Adrenal gland (tissue), 12 donors: ENCODE measurements around the gene NENF. TPM values are rescaled to one million over a fixed set of nuclear protein-coding genes. Genes with fewer than 3 reads are reported as not detected.
"Not testable (repeated sequence)": the region's sequence is repeated elsewhere in the genome, so short reads cannot be mapped to it uniquely, and the experiment has no call there.

ENCODE experiments used
- DNase-seq, 7 donors: peaks; one replicate each; pipeline ENCODE4 v3.0.0-alpha.2; 2019 to 2020
- H3K27ac ChIP-seq, 5 donors: fragments of 200-600 bp; sonication (generic) in 4 of 5; 1 replicate in 3 of 5; 2 replicates in 2 of 5; pipeline versions ENCODE4 v1.5.1 to v1.8.0; 2016 to 2020; ENCODE audit warnings: mild to moderate bottlenecking in 1 of 5
- H3K27me3 ChIP-seq: fragments of 200-600 bp; 2 replicates; pipeline ENCODE4 v1.8.0; 2021
- H3K36me3 ChIP-seq, 2 donors: fragments of 200-600 bp; replicated peaks in 1 of 2; 1 replicate in 1 of 2; 2 replicates in 1 of 2; pipeline versions ENCODE4 v1.5.1 to v1.8.0; 2018 to 2022
- H3K4me1 ChIP-seq, 2 donors: fragments of 200-600 bp; replicated peaks in 1 of 2; 1 replicate in 1 of 2; 2 replicates in 1 of 2; pipeline versions ENCODE4 v1.5.1 to v1.8.0; 2018 to 2021
- H3K4me3 ChIP-seq, 4 donors: fragments of 200-600 bp; sonication (generic) in 3 of 4; one replicate each; pipeline ENCODE4 v1.5.1; 2016 to 2018
- H3K9me3 ChIP-seq, 3 donors: fragments of 200-600 bp; sonication (generic) in 1 of 3; replicated peaks in 1 of 3; 1 replicate in 2 of 3; 2 replicates in 1 of 3; pipeline versions ENCODE4 v1.5.1 to v1.8.0; 2016 to 2021
- POLR2A ChIP-seq, 2 donors: fragments of 450-650 bp; IDR thresholded peaks; one replicate each; pipeline ENCODE4 v1.6.1; 2017; ENCODE audit warnings: antibody characterized with exemption in 2 of 2, mild to moderate bottlenecking in 2 of 2, moderate library complexity in 1 of 2
- WGBS, 4 donors: extraction: QIAGEN DNeasy Blood & Tissue Kit in 2 of 4; methylation state at CpG; one replicate each; pipeline versions ENCODE4 v1.1.5 to v1.1.7; 2013 to 2017; 5-methylcytosine and 5-hydroxymethylcytosine counted together
- intact Hi-C, 2 donors: fragments of 100-400 bp; cut with DNase I; formaldehyde crosslinking; loops; one replicate each; pipeline versions ENCODE4 v1.14.1 to v1.15.0; 2022 to 2023
- polyA plus RNA-seq, 3 donors: library from polyadenylated mRNA; stranded (reverse); fragments of 200-250 nt in 2 of 3; fragments of 350-450 nt in 1 of 3; fragmentation: Illumina TruSeq in 1 of 3; extraction: RNeasy Lipid Tissue Mini Kit (QIAGEN cat#74804) in 1 of 3; gene quantifications; one replicate each; pipeline ENCODE4 v1.2.3, GENCODE V29; 2013 to 2014
- total RNA-seq, 9 donors: library from RNA; depleted of rRNA in 4 of 9; stranded (reverse); fragments of >200 nt in 4 of 9; fragments of 120-200 nt in 1 of 9; fragmentation: NEBNext Ultra II Directional in 1 of 9; extraction: Animal tissue kit (Norgen Biotek cat#: 25700) in 1 of 9; gene quantifications; one replicate each; pipeline versions ENCODE4 v1.1.0 to v1.2.4, GENCODE V29; 2013 to 2023
- TF ChIP-seq, protein P1 (sequence below), 6 experiments: fragments of 450-650 bp in 4 of 6; fragments of 200-600 bp in 2 of 6; sonication (generic) in 1 of 6; IDR thresholded peaks; 1 replicate in 5 of 6; 2 replicates in 1 of 6; pipeline versions ENCODE4 v1.5.1 to v1.8.0; 2016 to 2021; ENCODE audit warnings: antibody characterized with exemption in 6 of 6, mild to moderate bottlenecking in 2 of 6, moderate library complexity in 1 of 6
- donor health status: healthy with polysubstance abuse.
- donor health status: Bipolar disorder and iron deficiency.
- donor health status: DM: yes; HTN: yes; CAD: no.
- donor health status: DM: no; HTN: no; CAD: no.
- donor health status: DM: no; HTN: no; CAD: no.
- donor health status: DM: yes; HTN: yes; CAD: no.

Gene NENF
- total and polyA plus RNA-seq, 12 donors, result 42.6 to 226 (median 82.2) TPM

DNA sequence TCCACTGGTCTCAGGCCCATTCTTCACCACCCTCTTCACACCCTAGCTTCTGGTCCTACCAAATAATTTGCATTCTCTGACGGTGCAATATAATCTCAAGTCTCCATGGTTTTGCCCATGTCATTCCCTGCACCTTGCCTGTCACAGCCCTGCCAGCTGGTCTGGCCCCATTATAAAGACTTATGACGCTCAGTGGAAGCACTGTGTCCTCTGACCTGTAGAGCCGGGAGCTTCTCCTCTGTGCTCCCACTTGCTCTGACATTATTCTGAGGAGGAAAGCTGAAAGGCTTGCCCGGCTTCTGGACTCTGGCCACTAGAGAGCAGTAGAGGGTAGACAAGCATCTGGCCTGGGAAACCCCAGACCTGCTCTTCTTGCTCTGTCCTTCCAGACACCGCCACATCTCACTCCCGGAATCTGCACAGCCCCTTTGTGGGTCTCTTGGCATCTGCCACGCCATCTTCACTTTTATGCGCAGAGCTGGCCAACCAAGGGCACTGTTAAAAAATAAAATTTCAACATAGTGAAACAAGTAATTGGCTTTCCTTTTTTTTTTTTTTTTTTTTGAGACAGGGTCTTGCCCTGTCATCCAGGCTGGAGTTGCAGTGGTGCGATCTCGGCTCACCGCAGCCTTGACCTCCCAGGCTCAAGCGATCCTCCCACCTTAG is 44.4 kb downstream of the NENF start:
- Histone ChIP-seq H3K27ac (no peak overlapping the region), H3K36me3 (no peaks in the 10 kb centered on the region), H3K27me3 (peaks cover 6% of the 10 kb centered on the region), H3K4me1 (peaks cover 0 to 3% of the 10 kb centered on the region in 2 donors), H3K9me3 (no peaks in the 10 kb centered on the region), H3K4me3 (no peak overlapping the region)
- intact Hi-C loops, result loop anchor here in 1 of 2 donors (5.0 to 10.0 kb wide), 3 partner anchors 75 to 308 kb away; no protein-coding TSS in a partner anchor
- TF ChIP-seq, protein P1, sequence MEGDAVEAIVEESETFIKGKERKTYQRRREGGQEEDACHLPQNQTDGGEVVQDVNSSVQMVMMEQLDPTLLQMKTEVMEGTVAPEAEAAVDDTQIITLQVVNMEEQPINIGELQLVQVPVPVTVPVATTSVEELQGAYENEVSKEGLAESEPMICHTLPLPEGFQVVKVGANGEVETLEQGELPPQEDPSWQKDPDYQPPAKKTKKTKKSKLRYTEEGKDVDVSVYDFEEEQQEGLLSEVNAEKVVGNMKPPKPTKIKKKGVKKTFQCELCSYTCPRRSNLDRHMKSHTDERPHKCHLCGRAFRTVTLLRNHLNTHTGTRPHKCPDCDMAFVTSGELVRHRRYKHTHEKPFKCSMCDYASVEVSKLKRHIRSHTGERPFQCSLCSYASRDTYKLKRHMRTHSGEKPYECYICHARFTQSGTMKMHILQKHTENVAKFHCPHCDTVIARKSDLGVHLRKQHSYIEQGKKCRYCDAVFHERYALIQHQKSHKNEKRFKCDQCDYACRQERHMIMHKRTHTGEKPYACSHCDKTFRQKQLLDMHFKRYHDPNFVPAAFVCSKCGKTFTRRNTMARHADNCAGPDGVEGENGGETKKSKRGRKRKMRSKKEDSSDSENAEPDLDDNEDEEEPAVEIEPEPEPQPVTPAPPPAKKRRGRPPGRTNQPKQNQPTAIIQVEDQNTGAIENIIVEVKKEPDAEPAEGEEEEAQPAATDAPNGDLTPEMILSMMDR (IDR thresholded peaks at IDR 0.05), result peak; percentile 72 to 90 (median 86)
- TF ChIP-seq POLR2A (IDR thresholded peaks at IDR 0.05), result no peak
- peak; percentile 84 to 95 (median 87) for DNase-seq
- 13 to 23% (median 22%) methylated on average over 12 of the region's 12 CpGs for WGBS, 4 donors

GRCh38 chr1:212477680-212478466 is 45.2 kb downstream of the NENF start:
- Histone ChIP-seq H3K27ac (no peak overlapping the region), H3K36me3 (no peaks in the 10 kb centered on the region), H3K4me3 (no peak overlapping the region), H3K9me3 (no peaks in the 10 kb centered on the region), H3K27me3 (peaks cover 6% of the 10 kb centered on the region), H3K4me1 (peaks cover 0 to 3% of the 10 kb centered on the region in 2 donors)
- WGBS, 4 donors, result 55 to 71% (median 62%) methylated on average over 8 of the region's 8 CpGs
- intact Hi-C loops, result loop anchor here in 1 of 2 donors (5.0 to 10.0 kb wide), 3 partner anchors 74 to 307 kb away; no protein-coding TSS in a partner anchor
- TF ChIP-seq, protein P1 (IDR thresholded peaks at IDR 0.05), result no peak
- no peak for TF ChIP-seq POLR2A (IDR thresholded peaks at IDR 0.05)
- DNase-seq, result no peak

- Histone ChIP-seq H3K36me3 (no peaks in the 10 kb centered on the region), H3K27me3 (peaks cover 6% of the 10 kb centered on the region), H3K4me1 (peaks cover 0 to 3% of the 10 kb centered on the region in 2 donors), H3K4me3 (no peak overlapping the region), H3K9me3 (no peaks in the 10 kb centered on the region), H3K27ac (no peak overlapping the region)
- 73 to 81% (median 74%) methylated on average over 11 to 12 of the region's 12 CpGs for WGBS, 4 donors
- intact Hi-C loops, result loop anchor here in 1 of 2 donors (5.0 to 10.0 kb wide), 3 partner anchors 74 to 306 kb away; no protein-coding TSS in a partner anchor
- TF ChIP-seq POLR2A (IDR thresholded peaks at IDR 0.05), result no peak
- TF ChIP-seq, protein P1 (IDR thresholded peaks at IDR 0.05), result no peak
- no peak for DNase-seq
These were observed 45.8 kb downstream of the NENF start for GRCh38 chr1:212478467-212479025.

DNA sequence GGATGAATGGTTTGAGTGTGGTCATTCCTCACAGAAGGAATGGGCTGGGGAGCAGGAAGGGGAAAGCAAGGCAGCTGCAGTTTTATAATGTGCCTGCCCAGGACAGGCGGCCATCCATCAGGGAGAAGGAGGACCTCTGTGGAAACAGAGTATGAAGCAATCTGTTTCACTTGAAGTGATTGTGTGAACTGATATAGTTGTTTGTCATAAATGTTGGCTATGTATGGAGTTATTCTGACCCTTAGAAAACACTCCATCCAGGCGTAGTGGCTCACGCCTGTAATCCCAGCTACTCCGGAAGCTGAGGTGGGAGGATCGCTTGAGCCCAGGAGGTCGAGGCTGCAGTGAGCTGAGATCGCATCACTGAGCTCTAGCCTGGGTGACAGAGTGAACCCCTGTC is 46.5 kb downstream of the NENF start:
- Histone ChIP-seq H3K27me3 (peaks cover 6% of the 10 kb centered on the region), H3K36me3 (no peaks in the 10 kb centered on the region), H3K4me3 (no peak overlapping the region), H3K9me3 (no peaks in the 10 kb centered on the region), H3K4me1 (peaks cover 0 to 3% of the 10 kb centered on the region in 2 donors), H3K27ac (no peak overlapping the region)
- intact Hi-C loops, result loop anchor here in 1 of 2 donors (5.0 to 10.0 kb wide), 3 partner anchors 73 to 306 kb away; no protein-coding TSS in a partner anchor
- DNase-seq, result no peak
- WGBS, 4 donors, result 74 to 82% (median 79%) methylated on average over 7 of the region's 7 CpGs
- TF ChIP-seq, protein P1 (IDR thresholded peaks at IDR 0.05), result no peak
- no peak for TF ChIP-seq POLR2A (IDR thresholded peaks at IDR 0.05)

DNA sequence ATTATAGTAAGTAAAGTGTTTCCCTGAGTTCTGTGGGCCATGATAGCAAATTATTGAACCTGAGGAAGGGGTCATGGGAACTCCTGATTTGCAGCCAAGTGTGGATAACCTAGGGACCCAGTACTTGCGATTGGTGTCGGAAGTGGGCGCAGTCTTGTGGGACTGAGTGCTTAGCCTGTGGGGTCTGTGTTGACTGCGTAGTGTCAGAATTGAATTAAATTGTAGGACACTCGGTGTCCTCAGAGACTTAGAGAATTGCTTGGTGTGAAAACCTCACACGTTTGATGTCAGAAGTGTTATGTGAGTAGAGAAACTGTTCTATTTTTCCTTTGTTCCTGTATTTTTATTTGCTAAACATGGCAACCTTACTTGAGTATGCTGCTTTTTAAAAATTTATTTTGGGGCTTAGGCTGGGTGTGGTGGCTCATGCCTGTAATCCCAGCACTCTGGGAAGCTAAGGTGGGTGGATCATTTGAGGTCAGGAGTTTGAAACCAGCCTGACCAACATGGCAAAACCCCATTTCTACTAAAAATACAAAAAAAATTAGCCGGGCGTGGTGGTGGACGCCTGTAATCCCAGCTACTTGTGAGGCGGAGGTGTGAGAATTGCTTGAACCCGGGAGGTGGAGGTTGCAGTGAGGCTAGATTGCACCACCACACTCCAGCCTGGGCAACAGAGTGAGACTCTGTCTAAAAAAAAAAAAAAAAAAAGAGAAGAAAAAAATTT is 48.2 kb downstream of the NENF start:
- DNase-seq, H3K27ac ChIP-seq, H3K9me3 ChIP-seq, H3K36me3 ChIP-seq, H3K4me3 ChIP-seq, H3K27me3 ChIP-seq, H3K4me1 ChIP-seq, intact Hi-C loops: not testable (repeated sequence)
- 77 to 84% (median 80%) methylated on average over 11 of the region's 11 CpGs for WGBS, 4 donors
